Effector CD8-positive, alpha-beta T cell (primary cell): ENCODE results near the gene CEP135.
"Not testable (repeated sequence)": the region's sequence is repeated elsewhere in the genome, so short reads cannot be mapped to it uniquely, and the experiment has no call there.

Experiments
- DNase-seq: peaks from one replicate; lab custom pipeline; 2025; lab: John Stamatoyannopoulos, UW

CEP135 gene

GRCh38 chr4:55939421-55939820 lies 9.3 kb upstream of the CEP135 start:
- no peak for DNase-seq

- no peak for DNase-seq
Measured at GRCh38 chr4:55941881-55942396, 6.8 kb upstream of the CEP135 start.

GRCh38 chr4:55947254-55947882 lies 1.4 kb upstream of the CEP135 start:
- no peak for DNase-seq

GRCh38 chr4:55947912-55948725 lies 626 bp upstream of the CEP135 start:
- DNase-seq = peak; percentile 35

- DNase-seq = no peak
Measured at GRCh38 chr4:55949482-55949802, 697 bp downstream of the CEP135 start.

- no peak for DNase-seq
Measured at GRCh38 chr4:55951191-55951922, 2.6 kb downstream of the CEP135 start.

- no peak for DNase-seq
Measured at GRCh38 chr4:55955710-55956109, 7.0 kb downstream of the CEP135 start.

GRCh38 chr4:55959655-55960054 lies 10.9 kb downstream of the CEP135 start:
- no peak for DNase-seq

- DNase-seq = no peak
Measured at GRCh38 chr4:55964046-55964445, 15.3 kb downstream of the CEP135 start.

- no peak for DNase-seq
Measured at GRCh38 chr4:55965585-55965984, 16.8 kb downstream of the CEP135 start.

- not testable (repeated sequence) for DNase-seq
Measured at GRCh38 chr4:55966324-55966723, 17.6 kb downstream of the CEP135 start.

GRCh38 chr4:55967376-55967775 lies 18.6 kb downstream of the CEP135 start:
- no peak for DNase-seq

- no peak for DNase-seq
Measured at GRCh38 chr4:55973650-55974049, 24.9 kb downstream of the CEP135 start.

- DNase-seq = no peak
Measured at GRCh38 chr4:55977811-55978210, 29.1 kb downstream of the CEP135 start.

- no peak for DNase-seq
Measured at GRCh38 chr4:55979562-55979961, 30.8 kb downstream of the CEP135 start.

GRCh38 chr4:55980725-55981124 lies 32.0 kb downstream of the CEP135 start:
- DNase-seq = no peak

GRCh38 chr4:55982976-55983375 lies 34.2 kb downstream of the CEP135 start:
- DNase-seq = no peak

- DNase-seq = no peak
Measured at GRCh38 chr4:55989766-55990165, 41.0 kb downstream of the CEP135 start.

GRCh38 chr4:55993994-55994663 lies 45.4 kb downstream of the CEP135 start:
- no peak for DNase-seq

GRCh38 chr4:55996646-55997045 lies 47.9 kb downstream of the CEP135 start:
- DNase-seq = no peak

GRCh38 chr4:56003606-56004005 lies 54.9 kb downstream of the CEP135 start:
- no peak for DNase-seq

GRCh38 chr4:56004235-56004634 lies 55.5 kb downstream of the CEP135 start:
- DNase-seq = no peak
